ENCODE results near the gene PLXNA2. TPM values are rescaled to one million over a fixed set of nuclear protein-coding genes. Genes with fewer than 3 reads are reported as not detected.

The PLXNA2 gene
- total and polyA plus RNA-seq, 2 donors (not counting 3 experiments of a cell fraction or from before 2014, with no cell fraction given) = 42.6 to 229 TPM

DNA sequence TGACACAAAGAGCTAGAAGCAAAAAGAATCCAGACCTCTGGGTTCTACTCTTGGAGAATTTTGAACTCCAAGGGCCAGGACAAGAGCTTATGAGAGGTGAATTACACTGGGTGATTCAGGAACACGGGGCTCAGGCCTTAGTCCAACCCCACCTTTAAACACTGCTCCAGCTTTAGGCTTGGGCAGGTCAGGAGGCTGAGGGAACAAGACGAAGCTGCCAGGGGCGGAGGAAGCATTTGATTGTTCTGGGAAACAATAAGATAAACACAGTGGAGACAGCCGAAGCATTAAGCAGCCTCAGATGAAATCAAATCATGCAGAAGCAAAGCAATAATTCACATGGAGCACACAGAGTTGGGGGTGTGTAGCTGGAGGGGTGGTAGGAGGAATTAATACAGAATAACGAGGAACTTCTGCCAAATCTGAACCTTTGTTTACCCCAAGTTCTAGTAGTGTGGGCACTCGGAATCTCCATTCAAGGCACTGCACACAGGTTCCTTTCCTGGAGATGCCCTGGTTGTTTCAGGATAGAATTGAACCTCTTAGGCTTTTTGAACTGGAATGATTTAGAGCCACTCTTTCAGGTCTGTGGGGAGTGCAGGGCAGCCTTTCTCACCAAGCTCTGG lies 93.2 kb downstream of the PLXNA2 start:
- Histone ChIP-seq H3K9ac (replicated peaks; ENCODE audit: extremely low read depth, insufficient read depth, low read length) (no peak overlapping the region), H3K4me2 (ENCODE audit: insufficient read depth, low read length) (no peak overlapping the region), H3K79me2 (ENCODE audit: control insufficient read depth, insufficient read depth, low read length) (peaks cover 99% of the 10 kb centered on the region), H3K27ac (ENCODE audit: insufficient read depth, low read depth, low read length) (no peak overlapping the region), H4K20me1 (replicated peaks; ENCODE audit: control insufficient read depth, extremely low read depth, insufficient read depth, low read length) (no peaks in the 10 kb centered on the region), H3K9me1 (replicated peaks; ENCODE audit: control insufficient read depth, extremely low read depth, insufficient read depth, low read length) (no peaks in the 10 kb centered on the region), H3K27me3 (ENCODE audit: control insufficient read depth in 2 of 2, insufficient read depth in 2 of 2, low read length in 2 of 2) (no peaks in the 10 kb centered on the region), H3K4me1 (ENCODE audit: control insufficient read depth, extremely low read depth, insufficient read depth, low read length) (peaks cover 20% of the 10 kb centered on the region), H2AFZ (ENCODE audit: low read depth, low read length) (no peak overlapping the region), H3K4me3 (replicated peaks in 1 of 3; ENCODE audit: insufficient read depth in 1 of 3, low read depth in 1 of 3, low read length in 3 of 3) (no peak overlapping the region), H3K36me3 (ENCODE audit: control insufficient read depth in 2 of 2, extremely low read depth in 1 of 2, insufficient read depth in 2 of 2, low read length in 2 of 2) (peaks cover 0 to 3% of the 10 kb centered on the region in 2 experiments), H3K9me3 (replicated peaks; ENCODE audit: control insufficient read depth, insufficient read depth, low read length) (no peaks in the 10 kb centered on the region)
- FAIRE-seq (no peak), DNase-seq (ENCODE audit: low read depth, low spot score) (peak; percentile 47)
- TF ChIP-seq POLR2A (IDR thresholded peaks at IDR 0.05; ENCODE audit: low read depth, low read length) (no peak), POLR2AphosphoS5 (IDR thresholded peaks at IDR 0.05; ENCODE audit: insufficient read depth, low read depth, low read length) (peak; percentile 13)
- dilution Hi-C loops (cut with MboI; ENCODE audit: extremely low pct_ligation_motif_present, low sequenced_read_pairs) = no loop called here
- CTCF ChIA-PET = interaction anchor here (2.0 to 4.2 kb wide), 5 partner anchors 9 to 94 kb away, joined by 6 to 26 read pairs (median 16); partner anchors contain the start of gene PLXNA2
- BruUV-seq (replicated peaks) = no TSS peak
- POLR2A ChIA-PET = no interaction called here
- intact Hi-C loops (cut with micrococcal nuclease) = no loop called here

GRCh38 chr1:208149776-208150514 lies 94.2 kb downstream of the PLXNA2 start:
- POLR2A ChIA-PET = no interaction called here
- CTCF ChIA-PET = interaction anchor here (1.0 to 4.2 kb wide), 6 partner anchors 8 to 95 kb away, joined by 6 to 26 read pairs (median 11); partner anchors contain the start of gene PLXNA2
- dilution Hi-C loops (cut with MboI; ENCODE audit: extremely low pct_ligation_motif_present, low sequenced_read_pairs) = loop anchor here (25.0 kb wide), 1 partner anchor 87 kb away; the partner anchor contains the start of gene PLXNA2

More at GRCh38 chr1:208149776-208150514, 94.2 kb downstream of the PLXNA2 start:
- no peak overlapping the region for H3K27ac ChIP-seq (ENCODE audit: insufficient read depth, low read depth, low read length)
- H2AFZ ChIP-seq (ENCODE audit: low read depth, low read length) = no peak overlapping the region
- no peaks in the 10 kb centered on the region for H3K27me3 ChIP-seq (ENCODE audit: control insufficient read depth in 2 of 2, insufficient read depth in 2 of 2, low read length in 2 of 2)
- no peaks in the 10 kb centered on the region for H4K20me1 ChIP-seq (replicated peaks; ENCODE audit: control insufficient read depth, extremely low read depth, insufficient read depth, low read length)
- peaks cover 15% of the 10 kb centered on the region for H3K4me1 ChIP-seq (ENCODE audit: control insufficient read depth, extremely low read depth, insufficient read depth, low read length)
- H3K79me2 ChIP-seq (ENCODE audit: control insufficient read depth, insufficient read depth, low read length) = peaks cover 98% of the 10 kb centered on the region
- H3K4me3 ChIP-seq (replicated peaks in 1 of 3; ENCODE audit: insufficient read depth in 1 of 3, low read depth in 1 of 3, low read length in 3 of 3) = no peak overlapping the region
- BruUV-seq (replicated peaks) = no TSS peak
- no peaks in the 10 kb centered on the region for H3K9me3 ChIP-seq (replicated peaks; ENCODE audit: control insufficient read depth, insufficient read depth, low read length)
- H3K9ac ChIP-seq (replicated peaks; ENCODE audit: extremely low read depth, insufficient read depth, low read length) = no peak overlapping the region
- FAIRE-seq (no peak), DNase-seq (ENCODE audit: low read depth, low spot score) (no peak)
- intact Hi-C loops (cut with micrococcal nuclease) = loop anchor here (2.0 kb wide), 1 partner anchor 21 kb away; no protein-coding TSS in a partner anchor
- no peak overlapping the region for H3K4me2 ChIP-seq (ENCODE audit: insufficient read depth, low read length)
- TF ChIP-seq POLR2A (IDR thresholded peaks at IDR 0.05; ENCODE audit: low read depth, low read length) (no peak), CTCF (IDR thresholded peaks at IDR 0.05; ENCODE audit: extremely low read depth in 1 of 2, insufficient read depth in 1 of 2, low read depth in 1 of 2, low read length in 2 of 2) (no peak), GATA2 (IDR thresholded peaks at IDR 0.05; ENCODE audit: insufficient read depth, insufficient read length, low read depth, low read length) (no peak), JUN (IDR thresholded peaks at IDR 0.05; ENCODE audit: borderline replicate concordance, insufficient read depth, insufficient read length, low read depth) (no peak), POLR2AphosphoS5 (IDR thresholded peaks at IDR 0.05; ENCODE audit: insufficient read depth, low read depth, low read length) (no peak), MYC (IDR thresholded peaks at IDR 0.05; ENCODE audit: low read depth, low read length) (no peak), EZH2 (IDR thresholded peaks at IDR 0.05; ENCODE audit: borderline replicate concordance, low read depth, low read length, severe bottlenecking) (no peak), FOS (IDR thresholded peaks at IDR 0.05; ENCODE audit: borderline replicate concordance, insufficient read depth, low read length) (no peak)
- TF ChIP-seq, protein P1, sequence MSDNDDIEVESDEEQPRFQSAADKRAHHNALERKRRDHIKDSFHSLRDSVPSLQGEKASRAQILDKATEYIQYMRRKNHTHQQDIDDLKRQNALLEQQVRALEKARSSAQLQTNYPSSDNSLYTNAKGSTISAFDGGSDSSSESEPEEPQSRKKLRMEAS (IDR thresholded peaks at IDR 0.05; ENCODE audit: insufficient read depth, insufficient read length) = no peak
- peaks cover under 1 to 3% of the 10 kb centered on the region in 2 experiments for H3K36me3 ChIP-seq (ENCODE audit: control insufficient read depth in 2 of 2, extremely low read depth in 1 of 2, insufficient read depth in 2 of 2, low read length in 2 of 2)
- no peaks in the 10 kb centered on the region for H3K9me1 ChIP-seq (replicated peaks; ENCODE audit: control insufficient read depth, extremely low read depth, insufficient read depth, low read length)
